Stimulated activated CD8-positive, alpha-beta memory T cell treated with anti-CD3 and anti-CD28 coated beads, Interleukin-7, amount 100 ng/mL, for 4 hours (primary cell): ENCODE results near the gene KLHL18.
A peak's percentile ranks its signal among the peaks of the same experiment; 100 is the strongest.
"Not testable (repeated sequence)": the region's sequence is repeated elsewhere in the genome, so short reads cannot be mapped to it uniquely, and the experiment has no call there.

Source experiments
- DNase-seq, 2 donors: peaks; one replicate each; pipeline ENCODE4 v3.0.0-alpha.2; 2020; ENCODE audit warnings: low read depth in 2 of 2

The KLHL18 gene

DNA sequence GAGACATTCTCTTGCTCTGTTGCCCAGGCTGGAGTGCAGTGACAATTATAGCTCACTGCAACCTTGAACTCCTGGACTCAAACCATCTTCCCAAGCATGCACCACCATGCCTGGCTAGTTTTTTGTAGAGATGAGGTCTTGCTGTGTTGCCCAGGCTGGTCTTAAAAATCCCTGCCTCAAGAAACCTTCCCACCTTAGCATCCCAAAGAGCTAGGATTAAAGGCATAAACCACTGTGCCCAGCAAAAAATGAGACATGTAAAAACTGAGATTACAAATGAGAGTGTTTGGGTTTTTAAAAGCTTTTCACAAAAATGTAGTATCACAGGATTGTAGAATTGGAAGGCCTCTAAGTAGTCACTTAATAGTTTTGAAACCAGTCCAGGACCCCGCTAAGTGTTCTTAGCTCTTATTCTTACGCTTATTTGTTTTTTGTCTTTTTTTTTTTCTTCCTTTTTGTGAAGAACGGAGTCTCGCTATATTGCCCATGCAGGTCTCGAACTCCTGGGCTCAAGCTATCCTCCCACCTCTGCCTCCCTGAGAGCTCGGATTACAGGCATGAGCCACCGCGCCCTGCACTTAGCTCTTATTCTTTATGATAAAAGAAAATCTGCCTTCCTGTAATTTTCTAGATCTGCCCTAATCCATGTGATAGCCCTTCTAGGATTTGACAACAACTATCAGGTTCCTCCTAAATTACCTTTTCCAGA is 31.5 kb downstream of the KLHL18 start:
- DNase-seq, result no peak

DNA sequence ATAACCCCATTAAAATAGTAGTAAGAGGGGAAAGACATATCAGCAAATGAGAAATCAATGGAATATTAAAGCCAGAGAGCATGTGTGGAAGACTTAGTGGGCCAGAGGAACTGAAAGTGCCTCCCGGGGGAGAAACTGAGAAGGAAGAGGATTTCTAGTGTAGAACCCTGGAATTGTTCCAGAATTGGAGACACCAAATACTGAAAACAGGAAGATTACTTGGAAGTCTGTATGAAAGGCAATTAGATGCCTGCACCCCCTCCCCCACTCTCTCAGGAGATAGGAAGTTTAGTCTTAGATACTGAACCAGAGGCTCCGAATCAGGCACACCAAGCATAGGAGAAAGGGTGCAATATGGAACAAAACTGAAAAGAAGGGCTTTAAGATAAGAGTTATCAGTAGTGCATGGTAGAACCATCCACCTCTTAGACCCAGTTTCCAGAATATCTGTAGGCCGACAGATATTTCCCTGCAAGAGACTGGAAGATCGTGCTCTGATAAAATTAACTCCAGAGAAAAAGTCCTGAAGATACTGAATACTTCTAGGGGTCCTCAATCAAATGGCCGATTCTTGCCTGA is 32.4 kb downstream of the KLHL18 start:
- DNase-seq, result no peak

DNA sequence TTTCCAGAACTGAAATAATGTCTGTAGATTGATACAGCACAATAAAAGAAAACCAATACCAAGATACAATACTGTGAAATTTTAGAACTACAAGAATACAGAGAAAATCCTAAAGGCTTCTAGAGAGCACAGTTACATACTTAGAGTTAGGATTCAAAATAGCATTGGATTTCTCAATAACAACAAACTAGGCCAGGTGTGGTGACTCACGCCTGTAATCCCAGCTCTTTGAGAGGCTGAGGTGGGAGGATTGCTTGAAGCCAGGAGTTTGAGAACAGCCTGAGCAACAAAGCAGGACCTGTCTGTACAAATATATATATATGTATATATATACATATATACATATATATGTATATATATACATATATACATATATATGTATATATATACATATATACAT is 33.4 kb downstream of the KLHL18 start:
- DNase-seq, result not testable (repeated sequence)

DNA sequence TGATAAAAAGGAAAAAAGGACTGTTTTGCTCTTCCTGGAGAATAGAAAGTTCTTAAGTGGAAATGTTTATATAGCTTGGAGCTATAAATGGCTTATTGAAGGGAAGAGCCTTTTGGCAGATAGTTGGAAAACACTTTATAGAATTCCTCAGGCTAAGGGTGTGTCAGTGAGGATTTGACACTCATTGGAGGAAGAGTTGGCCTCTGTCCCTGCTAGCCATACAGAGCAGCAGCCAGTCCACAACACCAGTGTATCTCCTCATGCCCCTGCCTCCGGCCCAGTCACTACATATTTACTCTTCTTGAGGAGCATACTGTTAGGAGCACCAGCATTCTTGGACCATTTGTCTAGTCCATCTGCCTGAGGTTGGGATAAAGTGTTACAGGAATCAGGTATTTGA is 36.2 kb downstream of the KLHL18 start:
- no peak for DNase-seq

DNA sequence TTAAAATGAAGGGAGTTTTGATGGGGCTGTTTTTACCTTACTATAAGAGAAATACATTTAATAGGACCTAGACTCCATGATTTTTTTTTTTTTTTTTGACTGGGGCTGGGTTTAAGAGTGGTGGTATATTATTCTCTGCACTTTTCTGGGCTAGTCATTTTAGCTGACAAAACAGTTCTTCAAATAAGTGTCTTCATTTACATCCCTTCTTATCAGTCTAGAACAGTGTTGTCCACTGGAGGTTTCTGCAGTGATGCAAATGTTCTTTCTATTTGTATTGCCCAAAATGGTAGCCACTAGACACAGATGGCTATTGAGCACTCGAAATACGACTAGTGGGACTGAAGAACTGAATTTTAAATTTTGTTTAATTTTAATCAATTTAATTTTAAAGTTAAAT is 37.2 kb downstream of the KLHL18 start:
- DNase-seq, result no peak

DNA sequence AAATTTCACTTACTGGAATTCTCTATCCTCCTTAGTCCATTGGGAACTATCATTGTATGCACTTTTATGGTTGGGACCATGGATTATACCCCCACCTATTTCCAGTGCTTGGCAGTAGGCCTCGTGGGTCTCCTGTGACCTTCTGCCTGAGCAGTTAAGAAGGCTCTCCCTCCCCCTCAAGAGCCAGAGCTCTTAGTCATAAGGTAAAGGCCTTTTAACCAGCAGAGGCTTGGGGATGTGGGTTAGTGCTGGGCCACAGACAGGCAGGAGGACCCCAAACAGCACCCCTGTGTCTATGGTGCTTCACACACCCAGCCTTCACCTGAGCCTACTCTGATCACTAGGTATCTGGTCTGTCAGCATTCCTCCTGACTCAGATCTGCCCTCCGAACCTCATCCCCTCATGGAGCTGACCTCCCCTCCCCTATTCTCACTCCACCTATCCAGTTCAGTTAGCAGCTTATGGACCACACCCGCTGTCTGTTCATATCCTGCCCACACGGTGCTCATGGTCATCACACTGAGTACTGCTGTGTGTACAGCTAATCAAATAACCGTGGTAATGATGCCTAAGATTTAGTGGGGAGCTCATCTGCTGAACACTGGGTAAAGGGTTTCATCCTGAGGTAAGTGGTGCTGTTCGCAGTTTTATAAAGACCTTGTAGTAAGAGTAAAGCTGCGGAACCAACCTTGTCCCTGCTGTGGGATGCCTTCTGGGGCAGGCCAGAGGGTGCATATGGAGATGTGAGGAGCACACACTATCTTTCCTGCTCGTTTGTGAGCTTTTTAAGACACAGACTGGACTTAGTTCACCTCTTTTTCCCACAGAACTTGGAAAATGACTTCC is 40.9 kb downstream of the KLHL18 start:
- DNase-seq, result no peak

DNA sequence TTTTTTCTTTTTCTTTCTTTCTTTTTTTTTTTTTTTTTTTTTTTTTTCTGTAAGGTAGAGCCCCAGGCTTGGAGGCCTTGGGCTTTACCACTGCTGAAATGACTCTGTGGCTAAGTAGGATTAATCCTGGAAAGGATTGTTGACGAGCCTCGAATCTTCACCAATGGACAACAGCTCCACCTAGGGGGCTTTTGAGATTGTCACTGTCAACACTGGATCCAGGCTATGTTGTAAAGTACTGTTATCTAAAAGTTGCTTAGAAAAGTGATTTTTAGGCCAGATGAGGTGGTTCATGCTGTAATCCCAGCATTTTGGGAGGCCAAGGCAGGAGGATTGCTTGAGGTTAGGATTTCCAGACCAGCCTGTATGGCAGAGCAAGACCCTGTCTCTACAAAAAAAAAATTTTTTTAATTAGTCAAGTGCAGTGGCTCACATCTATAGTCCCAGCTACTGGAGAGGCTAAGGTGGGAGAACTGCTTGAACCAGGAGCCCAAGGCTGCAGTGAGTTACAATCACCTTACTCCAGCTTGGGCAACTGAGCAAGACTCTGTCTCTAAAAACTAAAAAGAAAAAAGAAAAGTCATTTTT is 41.6 kb downstream of the KLHL18 start:
- peak; percentile 5 to 8 for DNase-seq

DNA sequence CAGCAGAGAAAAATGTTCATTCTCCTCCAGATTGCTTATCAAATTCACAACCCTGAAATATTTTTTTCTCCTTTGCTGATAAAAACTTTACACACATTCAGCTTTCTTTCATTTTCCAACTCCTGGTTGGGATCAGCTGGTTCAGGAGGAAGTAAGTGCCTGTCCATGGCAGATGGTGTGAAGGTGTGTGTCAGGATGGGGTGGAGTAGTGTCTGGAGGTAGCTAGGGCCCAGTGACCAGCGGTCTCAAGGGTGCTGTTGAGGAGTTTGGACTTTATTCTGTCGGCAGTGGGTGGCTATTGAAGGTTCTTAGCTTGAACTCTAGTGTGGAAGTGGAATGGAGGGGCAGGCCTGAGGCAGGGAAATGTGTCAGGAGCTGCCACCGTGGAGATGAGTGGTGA is 51.2 kb downstream of the KLHL18 start:
- DNase-seq, result no peak

DNA sequence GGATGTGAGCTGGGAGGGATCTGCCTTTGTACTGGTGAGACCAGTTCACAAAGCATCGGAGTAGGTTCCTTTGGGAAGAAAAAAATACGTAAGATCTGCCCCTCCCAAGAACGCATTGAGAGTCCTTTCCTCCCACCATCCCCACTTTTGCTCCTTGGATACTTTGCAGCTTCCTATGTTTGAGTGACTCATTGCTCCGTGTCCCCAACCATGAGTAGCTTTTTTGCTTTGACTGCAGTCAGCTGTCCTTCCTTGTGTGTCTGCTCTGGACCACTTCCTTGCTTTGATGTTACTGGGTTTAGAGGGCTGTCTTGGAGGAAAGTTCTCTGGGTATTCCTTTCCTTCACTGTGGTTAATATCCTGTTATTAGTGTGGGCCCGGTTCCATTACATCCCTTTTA is 54.9 kb downstream of the KLHL18 start:
- no peak for DNase-seq

DNA sequence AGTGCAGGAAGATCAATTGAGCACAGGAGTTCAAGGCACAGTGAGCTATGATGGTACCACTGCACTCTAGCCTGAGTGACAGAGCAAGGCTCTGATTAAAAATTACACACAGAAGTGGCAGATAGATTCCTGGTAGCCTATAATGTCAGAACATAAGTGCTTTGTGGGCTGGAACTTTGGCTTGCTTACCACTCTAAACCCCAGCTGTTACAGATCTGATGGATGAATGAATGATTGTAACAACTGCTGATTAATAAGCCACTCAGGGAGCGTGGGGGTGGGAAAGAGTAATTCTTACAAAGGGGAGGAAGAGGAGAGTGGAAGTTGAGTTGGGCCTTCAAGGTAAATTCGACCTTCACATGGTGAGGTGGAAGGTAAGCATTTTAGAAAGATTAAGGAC is 57.2 kb downstream of the KLHL18 start:
- no peak for DNase-seq

DNA sequence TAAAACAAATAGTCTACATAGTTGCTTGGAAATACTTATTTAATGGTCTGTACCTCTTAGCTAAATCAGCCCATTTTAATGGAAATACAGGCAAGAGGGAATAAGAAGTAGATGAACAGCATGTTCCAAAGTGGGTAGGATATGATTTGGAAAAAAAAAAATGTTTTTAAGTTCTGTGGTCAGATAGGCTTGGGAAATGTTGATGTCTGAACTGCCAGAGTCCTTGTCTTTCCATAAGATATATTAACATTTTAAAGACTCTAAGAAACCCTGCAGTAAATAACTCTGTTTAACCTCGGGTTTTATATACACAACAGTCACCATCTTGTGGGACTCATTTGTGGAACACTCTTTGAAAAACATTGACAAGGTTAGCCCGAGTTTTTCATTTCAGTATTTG is 58.1 kb downstream of the KLHL18 start:
- no peak for DNase-seq

DNA sequence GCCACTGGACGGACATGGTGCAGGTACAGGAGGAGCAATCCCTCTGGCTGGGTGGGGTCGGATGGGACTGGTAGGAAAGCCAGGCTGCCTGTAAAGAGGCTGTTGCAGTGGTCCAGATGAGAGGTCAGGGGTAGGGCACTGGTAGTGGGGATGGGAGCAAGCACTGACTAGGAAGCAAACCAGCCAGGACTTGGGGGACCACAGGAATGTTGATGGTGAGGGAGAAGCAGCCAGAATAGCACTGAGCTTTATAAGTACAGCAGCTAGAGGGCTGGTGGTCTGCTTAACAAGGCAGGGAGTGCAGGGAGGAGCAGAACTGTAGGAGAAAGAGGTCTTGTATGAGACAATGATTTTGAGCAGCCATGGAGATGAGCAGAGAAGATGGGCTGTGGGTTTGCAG is 59.4 kb downstream of the KLHL18 start:
- no peak for DNase-seq

DNA sequence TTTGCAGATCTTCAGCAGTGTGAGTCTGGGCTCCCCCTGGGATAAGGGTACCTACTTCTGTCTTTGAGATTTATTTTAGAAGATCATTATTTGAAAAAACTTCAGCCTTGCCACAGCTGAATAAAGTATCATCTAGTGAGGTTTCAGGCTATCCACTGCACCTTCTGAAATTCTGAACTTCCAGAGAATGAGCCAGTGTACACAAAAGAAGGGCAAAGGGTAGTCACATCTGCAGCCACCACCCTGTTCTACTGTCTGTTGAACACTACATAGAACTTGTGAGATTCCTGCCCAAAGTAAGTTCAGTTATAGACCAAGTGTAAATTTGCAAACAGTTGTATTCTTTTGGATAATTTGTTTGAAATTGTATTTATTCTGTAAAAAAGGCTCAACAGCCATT is 60.1 kb downstream of the KLHL18 start:
- DNase-seq, result no peak

DNA sequence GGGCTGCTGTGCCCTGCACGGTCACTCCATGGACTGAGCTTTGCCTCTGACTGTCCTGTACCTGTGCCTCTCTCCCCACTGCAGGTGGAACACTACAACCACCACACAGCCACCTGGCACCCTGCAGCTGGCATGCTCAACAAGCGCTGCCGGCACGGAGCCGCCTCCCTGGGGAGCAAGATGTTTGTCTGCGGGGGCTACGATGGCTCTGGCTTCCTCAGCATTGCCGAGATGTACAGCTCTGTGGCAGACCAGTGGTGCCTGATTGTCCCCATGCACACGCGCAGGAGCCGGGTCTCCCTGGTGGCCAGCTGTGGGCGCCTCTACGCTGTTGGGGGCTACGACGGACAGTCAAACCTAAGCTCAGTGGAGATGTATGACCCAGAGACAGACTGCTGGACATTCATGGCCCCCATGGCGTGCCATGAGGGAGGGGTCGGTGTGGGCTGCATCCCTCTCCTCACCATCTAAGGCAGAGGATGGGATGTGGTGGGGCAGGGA is 60.8 kb downstream of the KLHL18 start:
- no peak for DNase-seq

DNA sequence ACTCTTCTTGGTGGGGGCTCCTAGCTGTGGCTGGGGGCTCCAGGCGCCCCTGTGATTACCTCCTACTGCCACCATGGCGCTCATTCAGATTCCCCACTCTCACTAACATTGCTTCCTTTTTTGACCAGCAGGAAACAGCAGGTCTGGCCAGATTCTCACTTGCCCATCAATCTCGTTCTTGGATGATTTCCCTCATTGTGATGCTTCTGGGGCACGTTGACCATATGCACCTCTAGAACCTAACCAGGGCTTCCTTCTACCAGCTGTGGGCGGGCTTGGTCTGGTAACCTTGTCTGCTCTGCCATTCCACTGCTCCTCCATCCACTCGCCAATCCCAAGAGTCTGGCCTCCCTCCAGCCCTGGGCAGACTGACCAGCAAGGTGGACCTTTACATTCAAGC is 62.2 kb downstream of the KLHL18 start:
- DNase-seq, result no peak

DNA sequence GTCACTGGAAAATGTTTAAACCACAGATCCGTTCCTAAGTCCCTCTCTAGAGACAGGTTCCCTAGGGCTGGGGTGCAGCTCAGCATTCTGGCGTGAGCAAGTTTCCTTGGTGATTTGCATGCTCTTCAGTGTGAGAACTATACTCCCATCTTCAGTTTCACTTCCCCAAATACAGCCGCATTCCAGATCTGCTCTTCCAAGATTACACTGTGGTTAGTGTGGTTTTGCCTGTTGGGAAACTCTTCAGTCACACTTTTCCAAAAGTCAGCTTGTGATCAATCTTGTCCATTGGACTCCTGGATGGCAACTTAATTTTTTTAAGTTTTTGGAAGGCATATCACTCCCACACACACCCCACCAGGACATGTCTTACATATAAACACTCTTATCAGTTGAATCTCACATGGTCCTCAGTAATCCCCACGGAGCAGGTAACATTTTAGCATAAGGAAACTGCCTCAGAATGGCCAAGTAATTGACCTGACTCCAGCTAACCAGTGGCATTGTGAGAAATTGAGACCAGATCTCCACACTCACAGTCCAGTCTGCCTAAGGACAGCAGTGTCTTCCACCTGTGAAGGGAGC is 64.6 kb downstream of the KLHL18 start:
- no peak for DNase-seq

DNA sequence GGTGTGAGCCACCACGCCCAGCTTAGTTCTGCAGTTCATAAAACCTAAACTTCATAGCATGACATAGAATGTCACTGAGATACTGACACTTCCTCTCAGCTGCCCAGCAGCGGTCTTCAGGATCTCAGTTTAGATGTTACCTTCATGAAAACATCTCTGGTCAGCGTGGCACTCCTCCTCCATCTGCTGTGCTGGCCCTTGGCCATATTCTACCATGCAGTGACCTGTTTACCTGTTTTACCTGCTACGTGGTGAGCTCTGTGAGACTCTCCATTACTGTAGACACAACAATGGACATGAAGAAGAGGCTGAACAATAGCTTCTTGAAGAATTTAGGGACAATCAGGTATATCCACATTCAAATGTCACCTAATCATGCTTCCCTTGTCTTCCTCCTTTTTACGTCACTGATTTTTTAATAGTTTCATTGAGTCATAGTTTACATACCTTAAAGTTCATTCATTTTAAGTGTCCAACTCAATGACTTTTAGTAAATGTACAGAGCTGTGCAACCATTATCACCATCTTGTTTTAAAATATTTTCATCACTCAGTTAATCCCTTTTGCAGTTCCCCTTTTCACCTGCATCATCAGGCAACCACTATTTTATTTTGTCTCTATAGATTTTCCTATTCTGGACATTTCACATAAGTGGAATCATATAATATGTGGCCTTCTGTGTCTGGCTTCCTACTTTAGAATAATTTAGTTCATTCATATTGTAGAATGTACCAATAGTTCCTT is 65.8 kb downstream of the KLHL18 start:
- no peak for DNase-seq

DNA sequence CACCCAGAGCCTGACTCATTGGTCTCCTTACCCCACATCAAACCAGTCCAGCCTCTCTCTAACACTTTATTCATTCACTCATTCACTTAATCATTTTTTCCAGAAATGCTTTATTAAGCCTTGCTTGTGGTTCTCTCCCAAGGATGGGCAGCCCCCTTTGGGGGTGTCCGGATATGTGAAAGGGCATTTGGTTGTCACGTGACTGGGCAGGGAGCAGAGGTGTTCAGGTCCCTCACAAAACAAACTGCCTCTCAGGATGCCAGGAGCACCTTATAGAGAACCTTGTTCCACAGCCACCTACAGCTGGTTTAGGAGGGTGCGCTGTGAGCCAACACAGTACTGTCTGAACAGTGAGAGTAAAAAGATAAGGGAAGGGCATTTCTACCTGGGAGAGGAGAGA is 72.3 kb downstream of the KLHL18 start:
- no peak for DNase-seq

DNA sequence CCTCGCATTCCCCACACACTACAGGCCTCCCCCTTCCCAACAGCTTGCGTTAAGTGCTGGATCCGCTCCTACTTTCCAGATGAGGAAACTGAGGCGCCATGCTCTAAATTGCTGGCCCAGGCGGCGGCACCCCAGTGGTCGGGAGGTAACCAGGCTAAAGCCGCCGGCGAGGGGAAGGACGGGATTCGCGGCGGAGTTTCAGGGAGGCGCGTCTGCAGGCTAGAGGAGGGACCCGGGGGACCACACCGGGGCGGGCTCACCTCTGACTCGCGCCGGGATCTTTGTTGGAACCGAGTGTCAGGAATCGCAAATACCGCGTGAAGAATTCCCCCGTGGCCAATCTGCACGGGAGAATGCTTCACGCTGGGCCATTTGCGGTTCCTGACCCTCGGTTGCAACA is 73.5 kb downstream of the KLHL18 start:
- no peak for DNase-seq

DNA sequence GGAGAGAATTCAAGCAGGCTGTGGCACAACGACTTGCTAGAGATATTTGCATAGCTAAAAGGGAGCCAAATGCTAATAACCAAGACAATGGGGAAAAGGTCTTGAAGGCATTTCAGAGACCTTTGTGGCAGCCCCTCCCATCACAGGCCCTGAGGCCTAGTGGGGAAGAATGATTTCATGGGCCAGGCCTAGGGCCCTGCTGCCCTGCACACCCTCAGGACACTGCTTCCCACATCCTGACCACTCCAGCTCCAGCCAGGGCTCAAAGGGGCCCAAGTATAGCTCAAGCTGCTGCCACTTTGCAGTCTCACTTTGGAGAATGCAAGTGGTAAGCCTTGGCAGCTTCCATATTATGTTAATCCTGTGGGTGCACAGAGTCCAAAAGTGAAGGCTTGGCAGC is 76.6 kb downstream of the KLHL18 start:
- no peak for DNase-seq

DNA sequence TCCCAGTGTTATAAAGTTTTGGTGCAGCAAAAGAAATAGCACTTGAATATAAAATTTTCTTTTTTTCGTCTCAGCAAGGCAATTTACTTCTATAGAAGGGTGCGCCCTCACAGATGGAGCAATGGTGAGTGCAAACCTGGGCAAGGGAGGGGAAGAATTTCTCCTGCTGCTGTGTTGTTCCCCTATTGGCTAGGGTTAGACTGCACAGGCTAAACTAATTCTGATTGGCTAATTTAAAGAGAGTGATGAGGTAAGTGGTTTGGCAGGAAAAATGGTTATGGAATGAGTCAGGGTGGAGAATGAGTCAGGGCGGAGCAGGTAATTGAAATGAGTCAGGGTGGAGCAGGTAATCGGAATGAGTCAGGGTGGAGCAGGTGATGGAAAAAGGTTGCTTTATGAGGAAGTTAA is 77.4 kb downstream of the KLHL18 start:
- DNase-seq, result not testable (repeated sequence)
